ENCODE measurements around the gene KLHL14.
A peak's percentile ranks its signal among the peaks of the same experiment; 100 is the strongest.

KLHL14 gene

GRCh38 chr18:32773382-32773712, 524 bp upstream of the KLHL14 start:
- TF ChIP-seq CTCF (IDR thresholded peaks at IDR 0.05; ENCODE audit: unreplicated experiment in 3 of 3) = no peak
- Mint-ChIP-seq H3K4me1 (peaks cover 20% of the 10 kb centered on the region), H3K27ac (peak overlapping the region; percentile 81 to 97 (median 87)), H3K27me3 (ENCODE audit: low read depth) (peaks cover 52% of the 10 kb centered on the region), H3K9me3 (no peaks in the 10 kb centered on the region), H3K4me3 (peak overlapping the region; percentile 62 to 90 (median 87)), H3K36me3 (ENCODE audit: low read depth) (no peaks in the 10 kb centered on the region)

GRCh38 chr18:32771871-32772580, 797 bp downstream of the KLHL14 start:
- peaks cover 20% of the 10 kb centered on the region for H3K4me1 Mint-ChIP-seq
- no peaks in the 10 kb centered on the region for H3K9me3 Mint-ChIP-seq
- H3K4me3 Mint-ChIP-seq = peak overlapping the region; percentile 87 to 90 (median 90)
- peak overlapping the region; percentile 81 to 97 (median 87) for H3K27ac Mint-ChIP-seq
- no peaks in the 10 kb centered on the region for H3K36me3 Mint-ChIP-seq (ENCODE audit: low read depth)
- peaks cover 58% of the 10 kb centered on the region for H3K27me3 Mint-ChIP-seq (ENCODE audit: low read depth)
- no peak for TF ChIP-seq CTCF (IDR thresholded peaks at IDR 0.05; ENCODE audit: unreplicated experiment in 3 of 3)

GRCh38 chr18:32771169-32771751, 1.6 kb downstream of the KLHL14 start:
- peak overlapping the region; percentile 57 to 86 (median 84) for H3K27ac Mint-ChIP-seq
- H3K4me3 Mint-ChIP-seq = peak overlapping the region; percentile 87 to 90 (median 90)
- no peaks in the 10 kb centered on the region for H3K36me3 Mint-ChIP-seq (ENCODE audit: low read depth)
- peaks cover 25% of the 10 kb centered on the region for H3K4me1 Mint-ChIP-seq
- TF ChIP-seq CTCF (IDR thresholded peaks at IDR 0.05; ENCODE audit: unreplicated experiment in 3 of 3) = no peak
- H3K9me3 Mint-ChIP-seq = no peaks in the 10 kb centered on the region
- H3K27me3 Mint-ChIP-seq (ENCODE audit: low read depth) = peaks cover 58% of the 10 kb centered on the region

GRCh38 chr18:32770666-32771168, 2.1 kb downstream of the KLHL14 start:
- Mint-ChIP-seq H3K27ac (peak overlapping the region; percentile 57 to 86 (median 84)), H3K36me3 (ENCODE audit: low read depth) (no peaks in the 10 kb centered on the region), H3K4me3 (peak overlapping the region; percentile 87 to 90 (median 90)), H3K4me1 (peaks cover 25% of the 10 kb centered on the region), H3K9me3 (no peaks in the 10 kb centered on the region), H3K27me3 (ENCODE audit: low read depth) (peaks cover 58% of the 10 kb centered on the region)
- no peak for TF ChIP-seq CTCF (IDR thresholded peaks at IDR 0.05; ENCODE audit: unreplicated experiment in 3 of 3)

GRCh38 chr18:32770054-32770665, 2.7 kb downstream of the KLHL14 start:
- H3K9me3 Mint-ChIP-seq = no peaks in the 10 kb centered on the region
- peaks cover 25% of the 10 kb centered on the region for H3K4me1 Mint-ChIP-seq
- peaks cover 58% of the 10 kb centered on the region for H3K27me3 Mint-ChIP-seq (ENCODE audit: low read depth)
- TF ChIP-seq CTCF (IDR thresholded peaks at IDR 0.05; ENCODE audit: unreplicated experiment in 3 of 3) = no peak
- H3K27ac Mint-ChIP-seq = peak overlapping the region; percentile 13 to 34 (median 33)
- H3K36me3 Mint-ChIP-seq (ENCODE audit: low read depth) = no peaks in the 10 kb centered on the region
- peak overlapping the region; percentile 78 to 90 (median 87) for H3K4me3 Mint-ChIP-seq

Measured in nephron (organoid).